T-helper 9 cell (primary cell): ENCODE results near the gene SIRT5.

Source experiments
- DNase-seq: peaks from one replicate; pipeline ENCODE4 v3.0.0-alpha.2; 2020

The SIRT5 gene

DNA sequence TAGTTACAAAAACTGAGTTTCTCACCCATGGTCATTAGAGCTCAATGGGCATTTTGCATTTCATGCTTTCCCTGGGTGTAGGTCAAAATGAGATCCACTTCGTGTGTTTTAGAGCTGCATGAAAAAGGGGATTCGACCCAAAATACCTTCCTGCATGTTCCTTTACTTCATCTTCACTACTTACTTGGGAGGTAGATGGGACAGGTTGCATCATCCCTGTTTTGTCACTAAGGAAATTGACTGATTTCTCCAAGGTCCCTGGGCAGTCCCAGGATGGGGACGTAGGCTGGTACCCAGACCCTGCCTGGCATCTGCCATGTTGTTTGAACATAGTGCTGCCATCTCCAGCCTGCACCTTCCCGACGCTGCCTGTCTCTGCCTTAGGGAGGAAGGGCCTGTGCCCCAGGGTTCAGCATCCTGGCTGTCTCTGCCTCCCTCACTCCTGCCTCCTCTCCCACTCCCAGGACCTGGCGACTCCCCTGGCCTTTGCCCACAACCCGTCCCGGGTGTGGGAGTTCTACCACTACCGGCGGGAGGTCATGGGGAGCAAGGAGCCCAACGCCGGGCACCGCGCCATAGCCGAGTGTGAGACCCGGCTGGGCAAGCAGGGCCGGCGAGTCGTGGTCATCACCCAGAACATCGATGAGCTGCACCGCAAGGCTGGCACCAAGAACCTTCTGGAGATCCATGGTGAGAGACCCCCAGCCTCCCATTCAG lies 17.0 kb downstream of the SIRT5 start:
- no peak for DNase-seq

DNA sequence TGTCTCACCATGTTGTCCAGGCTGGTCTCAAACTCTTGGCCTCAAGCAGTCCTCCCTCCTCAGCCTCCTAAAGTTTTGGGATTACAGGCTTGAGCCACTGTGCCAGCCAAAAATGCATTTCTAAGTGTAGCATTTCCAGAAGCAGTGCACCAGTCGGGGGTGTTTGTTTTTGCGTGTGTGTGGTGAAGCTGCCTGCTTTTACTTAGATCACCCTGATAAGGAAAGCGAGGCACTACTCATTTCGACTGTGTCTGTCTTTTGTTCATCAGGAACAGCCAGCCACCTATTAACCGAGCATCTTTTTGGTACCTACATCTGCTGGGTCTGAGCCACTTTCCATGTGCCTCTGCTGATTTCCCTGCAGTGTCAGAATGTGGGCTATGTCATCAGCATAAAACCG lies 18.7 kb downstream of the SIRT5 start:
- no peak for DNase-seq

DNA sequence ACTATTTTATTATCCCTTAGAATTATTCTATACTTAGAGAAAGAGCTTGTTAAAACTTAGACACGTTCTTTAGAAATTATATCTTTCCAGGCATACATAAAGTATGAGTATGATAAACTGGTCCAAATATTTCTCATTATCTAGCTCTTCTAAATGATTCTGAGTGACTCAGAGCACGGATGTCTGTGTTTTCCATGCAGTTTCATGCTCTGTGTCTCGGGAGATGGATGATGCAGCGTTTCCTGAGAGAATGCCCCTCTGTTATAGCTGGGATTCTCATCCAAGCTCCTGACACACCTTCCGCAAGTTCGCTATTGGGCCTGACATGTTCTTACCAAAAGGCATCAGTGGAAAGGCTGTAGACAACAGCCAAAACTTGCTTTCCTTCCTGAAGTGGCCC lies 19.3 kb downstream of the SIRT5 start:
- DNase-seq: no peak

DNA sequence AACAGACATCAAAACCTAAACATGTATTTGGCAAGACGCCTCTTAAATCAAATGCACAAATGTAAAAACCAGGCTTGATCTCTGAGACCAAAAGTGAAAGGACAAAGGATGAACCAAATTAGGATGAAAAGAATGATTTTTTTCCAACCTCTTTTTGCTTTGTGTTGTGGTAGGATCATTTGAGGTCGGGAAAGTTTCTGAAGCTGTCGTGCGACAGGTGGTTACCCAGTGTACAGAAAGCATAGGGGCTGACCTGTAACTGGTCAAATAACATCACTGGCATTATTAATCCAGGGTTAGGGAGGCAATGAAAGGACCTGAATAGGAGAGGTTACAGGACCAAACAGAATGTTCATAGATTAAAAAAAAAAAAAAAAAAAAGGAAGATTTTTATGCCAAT lies 22.7 kb downstream of the SIRT5 start:
- DNase-seq: no peak

DNA sequence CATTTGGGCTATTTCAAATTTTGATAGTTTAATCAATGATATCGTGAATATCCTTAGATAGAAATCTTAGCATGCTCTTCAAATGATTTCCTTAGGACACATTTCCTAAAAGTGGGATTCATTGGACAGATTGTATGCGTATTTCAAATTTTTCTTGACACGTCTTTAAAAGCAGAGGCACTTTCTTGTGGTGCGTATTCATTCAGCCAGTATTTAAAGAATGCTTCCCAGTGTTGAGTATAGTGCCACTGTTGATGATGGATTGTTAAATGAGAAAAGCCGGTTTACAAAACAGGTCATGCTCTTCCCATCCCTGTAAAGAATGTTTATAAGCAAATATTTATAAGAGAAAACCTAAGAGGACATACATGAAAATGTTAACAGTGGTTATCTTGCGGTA lies 25.6 kb downstream of the SIRT5 start:
- no peak for DNase-seq

DNA sequence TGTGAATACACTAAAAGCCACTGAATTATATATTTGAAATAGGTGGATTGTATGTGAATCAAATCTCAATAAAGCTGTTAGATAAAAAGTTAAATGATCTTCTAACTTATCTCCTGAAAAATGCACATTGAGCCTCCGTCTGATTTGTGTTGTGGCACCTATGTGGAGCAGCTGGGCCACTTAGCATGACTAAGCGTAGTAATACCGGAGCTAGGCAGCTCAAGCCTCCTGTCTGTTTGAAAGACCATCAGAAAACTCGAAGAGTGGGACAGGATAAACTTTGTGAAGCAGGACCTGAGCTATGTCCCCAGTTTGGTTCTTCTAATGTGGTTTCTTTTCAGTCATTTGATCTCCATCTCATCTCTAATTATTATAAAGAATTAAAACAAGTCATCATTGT lies 29.7 kb downstream of the SIRT5 start:
- no peak for DNase-seq

DNA sequence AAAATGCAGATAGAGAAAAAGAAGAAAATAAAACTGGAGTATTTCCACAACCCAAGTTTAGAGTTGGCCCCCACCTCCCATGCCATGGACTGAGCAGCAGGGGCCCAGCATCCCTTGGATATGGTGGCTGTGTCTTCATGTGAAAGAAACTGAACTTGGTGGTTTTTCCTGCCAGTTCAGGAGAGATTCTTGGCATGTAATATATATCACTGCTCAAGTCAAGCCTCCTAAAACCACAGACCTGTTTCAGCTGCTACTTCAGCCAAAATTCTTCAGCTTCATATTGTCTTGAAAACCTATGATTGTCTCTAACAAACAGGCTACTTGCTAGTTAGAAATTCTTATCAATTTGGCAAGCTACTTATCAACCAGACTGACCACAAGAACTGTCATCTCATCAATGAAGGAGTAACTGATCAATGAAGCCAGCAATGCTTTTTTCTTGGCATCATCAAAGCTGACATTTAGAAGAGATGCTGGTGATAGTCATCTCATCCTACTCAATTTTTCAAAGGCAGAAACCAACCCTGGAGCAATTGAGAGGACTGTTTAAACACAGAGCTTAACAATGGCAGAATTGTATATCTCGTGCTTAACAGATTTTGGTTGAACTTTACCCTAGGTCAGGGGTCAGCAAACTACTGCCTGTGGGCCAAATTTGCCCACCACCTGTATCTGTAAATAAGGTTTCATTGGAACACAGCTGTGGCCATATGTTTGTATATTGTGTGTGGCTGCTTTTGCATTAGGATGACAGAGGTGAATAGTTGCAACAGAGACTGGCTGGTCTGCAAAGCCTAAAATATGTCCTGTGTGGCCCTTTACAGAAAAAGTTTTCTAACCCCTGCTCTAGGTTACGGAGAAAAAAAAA lies 30.4 kb downstream of the SIRT5 start:
- DNase-seq: no peak

DNA sequence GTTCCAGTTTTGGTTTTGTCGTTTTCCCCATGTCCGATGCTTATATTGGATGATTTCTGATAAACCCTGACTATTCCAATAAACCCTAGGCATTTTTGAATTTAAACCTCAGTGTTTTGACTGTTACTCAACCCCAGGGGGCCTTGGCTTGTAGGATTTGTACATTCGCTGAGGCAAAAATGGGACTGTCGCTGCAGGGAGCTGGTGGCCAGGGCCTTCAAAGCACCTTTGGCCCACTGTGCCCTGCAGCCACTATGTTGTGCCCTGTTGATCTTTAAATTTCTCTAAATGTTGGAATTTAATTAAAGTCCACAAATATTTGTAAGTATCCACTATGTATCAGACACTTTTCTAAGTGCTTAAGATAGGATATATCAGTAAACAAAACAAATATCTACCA lies 31.2 kb downstream of the SIRT5 start:
- DNase-seq: no peak

DNA sequence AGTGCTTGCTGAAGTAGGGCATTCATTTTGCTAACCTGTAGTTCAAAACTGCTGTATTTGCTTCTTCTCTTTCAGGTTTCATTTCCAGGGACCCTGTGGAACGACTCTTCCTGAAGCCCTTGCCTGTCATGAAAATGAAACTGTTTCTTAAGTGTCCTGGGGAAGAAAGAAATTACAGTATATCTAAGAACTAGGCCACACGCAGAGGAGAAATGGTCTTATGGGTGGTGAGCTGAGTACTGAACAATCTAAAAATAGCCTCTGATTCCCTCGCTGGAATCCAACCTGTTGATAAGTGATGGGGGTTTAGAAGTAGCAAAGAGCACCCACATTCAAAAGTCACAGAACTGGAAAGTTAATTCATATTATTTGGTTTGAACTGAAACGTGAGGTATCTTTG lies 37.3 kb downstream of the SIRT5 start:
- no peak for DNase-seq

DNA sequence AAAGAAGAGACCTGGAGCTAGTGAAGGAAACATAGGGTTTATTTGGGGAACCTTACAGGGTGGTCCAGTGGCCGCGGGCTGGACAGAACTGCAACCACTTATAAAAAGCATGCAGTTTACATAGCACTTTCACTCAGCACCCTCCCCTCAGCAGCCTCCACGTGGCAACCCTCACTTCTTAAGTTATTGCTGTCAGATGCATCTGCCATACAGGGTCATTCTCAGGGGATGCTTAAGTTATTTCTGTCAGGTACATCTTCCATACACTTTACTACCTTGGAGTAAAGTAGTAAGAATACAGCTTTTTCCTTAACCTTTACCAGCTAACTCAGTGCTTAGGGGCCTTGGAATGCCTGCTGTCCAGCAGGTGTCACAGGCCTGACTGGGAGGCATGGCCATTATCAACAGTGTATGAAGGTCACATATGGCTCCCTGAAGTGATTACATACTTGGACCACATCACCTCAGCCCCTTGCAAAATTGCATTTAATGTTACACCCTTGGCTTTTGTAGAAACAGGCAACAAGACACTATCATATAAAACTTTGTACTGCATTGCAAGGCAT lies 38.7 kb downstream of the SIRT5 start:
- no peak for DNase-seq

DNA sequence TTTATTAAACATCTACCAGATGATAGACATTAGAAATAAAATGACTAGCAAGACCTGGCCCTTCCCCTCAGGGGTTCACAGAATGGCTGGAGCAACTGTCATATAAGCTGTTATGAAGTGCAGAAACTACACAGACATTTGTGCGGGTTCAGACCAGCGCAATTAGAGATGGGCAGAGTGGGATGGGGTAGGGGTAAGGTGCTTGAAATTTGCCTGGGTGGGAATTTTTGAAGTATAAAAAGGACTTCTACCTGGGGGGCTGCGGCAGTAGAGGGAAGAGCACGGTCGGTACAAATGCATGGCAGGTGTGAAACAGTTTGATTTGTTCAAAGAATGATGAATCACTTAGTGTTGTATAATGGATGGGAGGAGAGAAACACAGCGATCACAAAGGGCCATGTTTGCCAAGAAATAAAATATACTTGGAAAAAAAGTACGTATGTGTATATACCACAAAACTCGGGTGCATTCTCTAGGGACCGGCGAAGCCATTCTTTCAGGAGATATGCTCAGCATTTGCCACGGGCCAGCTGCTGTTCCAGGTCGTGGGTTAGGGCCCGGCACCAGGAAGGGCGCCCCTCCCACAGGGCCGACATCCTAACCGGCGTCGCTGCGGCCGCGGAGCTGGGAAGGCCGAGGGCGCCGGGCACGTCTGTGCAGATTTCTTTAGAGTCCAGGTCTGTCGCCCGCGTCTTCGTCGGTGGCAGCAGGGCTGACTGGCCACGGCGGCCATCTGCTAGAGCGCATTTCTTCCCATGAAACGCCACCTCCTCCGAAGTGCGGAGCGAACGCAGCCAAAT lies 39.9 kb downstream of the SIRT5 start:
- DNase-seq: no peak

DNA sequence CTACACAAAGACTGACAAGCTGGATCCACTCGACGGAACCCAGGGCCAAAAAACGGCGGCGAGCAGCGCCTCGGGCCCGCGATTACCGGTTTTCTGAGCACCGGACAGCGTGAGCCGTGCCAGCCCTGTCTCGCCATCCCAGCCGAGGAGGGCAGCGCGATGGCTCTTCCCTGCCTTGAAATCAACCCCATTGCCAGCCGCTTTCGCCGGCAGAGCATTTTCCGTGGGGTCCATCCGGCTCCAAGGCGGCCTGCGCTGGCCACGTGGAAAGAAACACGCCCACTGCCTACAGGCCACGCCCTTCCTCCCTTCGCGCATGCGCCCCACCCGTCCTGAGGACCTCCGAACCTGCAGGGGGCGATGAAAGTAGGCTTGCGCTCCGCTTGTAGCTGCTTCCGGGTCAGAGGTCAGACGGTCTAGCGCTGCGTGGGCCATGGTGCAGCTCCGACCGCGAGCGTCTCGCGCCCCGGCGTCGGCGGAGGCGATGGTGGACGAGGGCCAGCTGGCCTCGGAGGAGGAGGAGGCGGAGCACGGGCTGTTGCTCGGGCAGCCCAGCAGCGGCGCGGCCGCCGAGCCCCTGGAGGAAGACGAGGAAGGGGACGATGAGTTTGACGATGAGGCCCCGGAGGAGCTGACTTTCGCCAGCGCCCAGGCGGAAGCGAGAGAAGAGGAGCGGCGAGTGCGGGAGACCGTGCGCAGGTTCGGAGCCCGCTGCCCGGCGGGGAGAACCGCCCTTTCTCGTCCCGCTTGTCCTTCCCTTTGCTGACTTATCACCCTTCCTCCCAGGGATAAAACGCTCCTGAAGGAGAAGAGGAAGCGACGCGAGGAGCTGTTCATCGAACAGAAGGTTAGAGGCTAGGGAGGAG lies 40.8 kb downstream of the SIRT5 start, which contains the start of gene NOL7:
Gene NOL7 (plus strand): TSS at position 410 of the 866 bp plus-strand sequence. CDS start 24 bp downstream, at position 434.
- DNase-seq: peak; percentile 99

DNA sequence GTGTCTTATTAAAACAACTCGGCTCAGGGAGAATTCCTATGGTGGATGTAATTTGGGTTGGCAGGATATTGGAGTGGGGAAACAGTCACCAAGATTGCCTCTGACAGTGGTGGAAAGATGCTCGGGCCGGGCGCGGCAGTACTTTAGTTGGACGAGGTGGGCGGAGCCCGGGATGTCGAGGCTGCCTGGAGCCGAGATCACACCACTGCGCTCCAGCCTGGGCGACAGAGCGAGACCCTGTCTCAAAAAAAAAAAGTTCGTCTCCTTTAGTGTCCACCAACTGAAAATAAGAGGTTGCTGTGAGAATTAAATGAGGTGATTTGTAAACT lies 41.4 kb downstream of the SIRT5 start:
- peak; percentile 24 for DNase-seq

DNA sequence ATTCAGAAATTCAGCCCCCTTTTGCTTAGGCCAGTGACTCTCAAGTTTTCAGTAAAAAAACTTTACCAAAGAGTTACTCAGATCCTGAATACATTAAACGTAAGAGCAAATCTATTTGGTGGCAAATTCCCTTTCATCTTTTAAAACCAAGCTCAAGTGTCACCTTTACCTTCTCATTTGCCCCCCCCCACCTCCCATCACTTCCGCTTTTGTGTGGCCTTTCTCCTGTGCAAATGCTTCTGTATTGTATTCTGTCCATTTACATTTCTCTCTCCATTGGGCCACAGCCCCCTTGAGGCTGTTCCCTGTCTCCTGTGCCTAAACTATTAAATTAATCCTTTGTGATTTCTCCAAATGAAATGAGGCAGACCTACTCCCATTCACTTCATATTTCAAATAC lies 42.7 kb downstream of the SIRT5 start:
- no peak for DNase-seq

DNA sequence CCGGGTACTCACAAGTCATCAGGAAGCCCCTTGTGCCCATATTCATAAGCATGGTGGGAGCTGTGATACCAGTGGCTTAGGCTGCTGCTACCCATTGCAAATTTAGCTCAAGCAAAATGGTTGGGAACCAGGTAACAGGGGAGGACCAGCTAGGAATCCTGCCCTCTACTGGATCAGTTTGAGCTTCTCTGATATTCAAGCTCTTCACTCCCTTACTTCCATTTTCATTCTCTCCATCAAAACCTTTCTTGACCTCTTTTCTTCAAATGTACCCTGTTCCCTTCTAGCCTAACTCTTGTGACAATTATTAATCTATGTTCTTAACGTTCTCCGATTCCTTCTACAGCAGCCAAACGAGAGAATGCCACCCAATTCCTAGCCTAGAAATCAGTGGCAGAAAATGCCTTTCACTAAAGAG lies 50.5 kb downstream of the SIRT5 start:
- DNase-seq: no peak

DNA sequence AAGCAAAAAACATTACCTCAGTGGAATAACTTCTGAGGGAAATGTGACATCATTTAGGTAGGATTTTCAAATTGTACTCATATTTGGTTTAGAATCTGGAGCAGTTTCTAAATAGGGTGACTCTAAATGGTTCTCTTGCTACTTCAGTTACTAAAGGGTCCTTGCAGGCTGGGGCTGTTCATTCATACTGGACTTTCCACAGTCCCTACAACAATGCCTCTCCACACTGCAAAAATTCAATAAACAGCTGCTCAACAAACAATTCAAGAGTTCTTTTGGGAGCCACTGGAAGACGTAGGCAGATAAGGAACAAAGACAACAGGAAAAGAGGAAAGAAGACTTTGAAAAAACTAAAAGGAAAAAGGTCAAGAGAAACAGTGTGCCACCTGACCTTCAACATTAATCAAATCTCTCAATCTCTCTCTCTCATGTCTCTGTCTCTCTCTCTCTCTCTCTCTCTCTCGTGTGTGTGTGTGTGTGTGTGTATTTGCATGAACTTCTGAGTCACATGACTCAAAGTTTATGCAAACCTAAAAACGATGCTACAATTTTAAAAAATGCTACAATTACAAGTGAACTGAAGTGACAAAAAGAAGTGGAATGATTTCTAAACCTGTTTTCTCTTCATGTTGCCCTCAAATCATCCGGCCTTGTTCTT lies 55.2 kb downstream of the SIRT5 start:
- DNase-seq: no peak

DNA sequence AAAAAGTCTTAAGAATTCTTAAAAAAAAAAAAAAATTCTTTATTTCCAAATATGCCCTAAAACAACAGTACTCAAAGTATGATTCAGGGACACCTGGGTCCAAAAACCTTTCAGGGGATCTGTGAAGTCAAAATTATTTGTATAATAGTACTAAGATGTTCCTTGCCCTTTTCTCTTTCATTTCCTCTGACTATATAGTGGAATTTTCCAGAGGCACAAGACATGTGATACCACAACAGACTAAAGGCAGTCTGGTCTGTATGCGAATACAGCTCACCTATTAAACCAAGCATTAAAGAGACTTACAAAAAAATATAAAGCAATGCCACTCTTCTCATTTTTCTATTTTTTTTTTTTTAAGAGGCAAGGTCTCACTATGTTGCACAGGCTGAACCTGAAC lies 56.1 kb downstream of the SIRT5 start:
- no peak for DNase-seq

DNA sequence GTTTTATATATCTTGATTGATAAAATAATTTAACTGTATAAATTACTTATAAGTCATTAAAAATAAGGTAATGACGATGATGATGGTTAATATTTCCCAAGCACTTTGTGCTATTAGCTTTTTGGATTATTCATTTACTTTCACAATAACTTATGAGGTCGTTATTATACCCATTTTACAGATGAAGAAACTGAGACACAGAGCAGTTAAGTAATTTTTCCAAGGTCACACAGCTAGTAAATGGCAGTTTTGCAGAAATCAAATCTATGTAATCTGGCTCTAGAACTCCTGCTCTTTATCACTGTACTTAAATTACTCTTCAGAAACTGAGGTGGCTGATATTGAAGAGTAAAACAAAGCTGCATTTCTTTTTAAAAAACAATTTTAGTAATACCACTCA lies 58.9 kb downstream of the SIRT5 start:
- DNase-seq: no peak

DNA sequence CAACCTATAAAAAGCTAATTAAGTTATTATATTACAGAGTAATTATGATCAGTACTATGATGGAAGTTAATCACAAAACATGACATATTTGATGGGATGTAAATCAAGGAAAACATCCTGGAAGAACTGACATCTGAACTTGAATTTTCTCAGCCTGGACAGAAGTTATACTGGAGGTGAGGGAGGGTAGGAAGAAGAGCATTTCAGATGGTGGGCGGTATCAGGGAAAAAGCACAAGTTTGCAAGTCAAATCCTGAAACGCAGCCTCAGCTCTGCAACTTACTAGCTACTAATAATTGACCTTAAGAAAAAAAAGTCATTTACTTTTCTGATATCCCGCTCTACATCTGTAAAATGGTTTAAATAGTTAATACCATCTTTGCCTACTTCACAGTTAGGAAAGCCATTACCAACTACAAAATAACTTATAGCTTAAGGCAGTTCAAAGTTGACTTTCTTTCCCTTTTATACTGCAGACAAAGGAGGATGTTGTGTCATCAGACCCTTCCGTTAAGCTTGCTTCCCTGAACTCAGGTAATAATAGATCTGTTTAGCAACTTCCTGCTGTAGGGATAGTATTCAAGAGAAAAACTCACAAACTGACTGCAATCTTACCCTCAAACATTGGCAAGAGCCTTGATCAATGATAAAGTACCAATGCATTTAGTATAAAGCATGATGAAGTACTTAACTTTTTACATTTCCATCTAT lies 61.7 kb downstream of the SIRT5 start:
- no peak for DNase-seq

DNA sequence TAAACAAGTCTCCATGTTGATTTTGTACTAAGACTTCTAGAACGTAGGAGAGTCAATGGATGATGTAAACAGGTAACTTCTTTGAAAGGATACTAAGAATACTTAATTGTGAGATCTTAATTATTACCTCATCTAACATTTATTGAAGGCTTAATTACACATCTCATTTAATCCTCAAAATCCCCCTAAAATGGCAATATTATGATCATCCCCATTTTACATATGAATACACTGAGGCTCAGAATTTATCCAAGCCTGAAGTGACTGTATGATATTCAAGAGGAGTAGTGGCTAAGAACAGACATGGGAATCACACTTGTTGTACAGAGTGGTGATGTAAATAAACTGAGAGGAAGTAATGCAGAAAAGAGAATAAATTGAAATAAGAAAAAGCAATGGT lies 63.6 kb downstream of the SIRT5 start:
- DNase-seq: no peak

DNA sequence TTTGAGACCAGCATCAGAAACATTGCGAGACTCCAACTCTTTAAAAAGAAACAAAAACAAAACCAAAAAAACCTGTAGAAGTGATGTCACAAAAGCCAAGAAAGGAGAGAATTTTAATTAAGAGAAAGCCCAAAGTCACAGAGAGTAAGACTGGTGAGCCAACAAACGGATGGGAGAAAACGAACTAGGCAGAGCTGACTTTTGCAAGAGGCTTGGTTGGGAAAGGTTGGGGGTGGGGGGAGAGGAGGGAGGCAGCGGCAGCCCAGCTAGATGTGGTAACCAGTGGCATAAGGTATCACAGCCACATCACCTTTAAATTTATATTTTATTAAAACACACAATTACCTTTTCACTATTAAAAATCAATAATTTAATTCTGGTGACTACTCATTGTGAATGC lies 64.2 kb downstream of the SIRT5 start:
- DNase-seq: no peak
